Muscle layer of colon (tissue), 2 donors: ENCODE data around the gene DMC1.
"Not testable (repeated sequence)": the region's sequence is repeated elsewhere in the genome, so short reads cannot be mapped to it uniquely, and the experiment has no call there.

Experiments
- H3K27ac ChIP-seq: one replicate; pipeline ENCODE4 v1.7.0; 2013; ENCODE audit warnings: low read depth, mild to moderate bottlenecking, low read length, moderate library complexity
- H3K27me3 ChIP-seq, 2 donors: one replicate each; pipeline ENCODE4 v1.7.0; 2013; ENCODE audit warnings: low read length in 2 of 2, mild to moderate bottlenecking in 2 of 2; ENCODE audit not compliant: insufficient read depth in 2 of 2, control insufficient read depth in 1 of 2
- H3K36me3 ChIP-seq: one replicate; pipeline ENCODE4 v1.7.0; 2013; ENCODE audit warnings: mild to moderate bottlenecking, low read length; ENCODE audit not compliant: insufficient read depth
- H3K4me1 ChIP-seq: one replicate; pipeline ENCODE4 v1.7.0; 2013; ENCODE audit warnings: mild to moderate bottlenecking, low read length; ENCODE audit not compliant: insufficient read depth
- H3K4me3 ChIP-seq, 2 donors: one replicate each; pipeline ENCODE4 v1.7.0; 2013; ENCODE audit warnings: low read length in 2 of 2, low read depth in 1 of 2, mild to moderate bottlenecking in 1 of 2, moderate library complexity in 1 of 2
- H3K9ac ChIP-seq: one replicate; pipeline ENCODE4 v1.7.0; 2013; ENCODE audit warnings: low read length
- H3K9me3 ChIP-seq: one replicate; pipeline ENCODE4 v1.7.0; 2013; ENCODE audit warnings: mild to moderate bottlenecking, low read length
- donor health status: abdominal sarcoma.
- donor health status: Adenocarcinoma of cecum.

Gene DMC1

DNA sequence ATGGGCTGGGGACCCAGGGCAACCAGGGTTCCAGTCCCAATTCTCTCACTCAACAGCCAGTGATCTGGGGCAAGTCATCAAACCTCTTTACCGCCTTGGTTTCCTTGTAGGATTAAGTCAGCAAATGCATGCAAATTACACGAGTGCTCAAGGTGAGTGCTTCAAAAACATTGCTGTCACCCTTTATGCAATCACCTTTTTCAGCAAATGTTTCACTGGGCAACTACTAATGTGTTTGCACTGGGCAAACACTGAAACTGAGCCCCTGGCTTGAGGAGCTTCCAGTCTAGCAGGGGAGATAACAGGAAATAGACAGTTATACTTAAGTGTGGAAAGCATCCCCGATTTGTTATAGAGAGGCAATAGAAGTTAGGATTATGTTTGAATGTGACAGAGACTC lies 37.7 kb upstream of the DMC1 start:
- no peaks in the 10 kb centered on the region for H3K27me3 ChIP-seq
- no peaks in the 10 kb centered on the region for H3K4me1 ChIP-seq
- no peaks in the 10 kb centered on the region for H3K9me3 ChIP-seq
- H3K27ac ChIP-seq, result no peak overlapping the region
- no peak overlapping the region for H3K9ac ChIP-seq
- no peak overlapping the region for H3K4me3 ChIP-seq
- no peaks in the 10 kb centered on the region for H3K36me3 ChIP-seq

DNA sequence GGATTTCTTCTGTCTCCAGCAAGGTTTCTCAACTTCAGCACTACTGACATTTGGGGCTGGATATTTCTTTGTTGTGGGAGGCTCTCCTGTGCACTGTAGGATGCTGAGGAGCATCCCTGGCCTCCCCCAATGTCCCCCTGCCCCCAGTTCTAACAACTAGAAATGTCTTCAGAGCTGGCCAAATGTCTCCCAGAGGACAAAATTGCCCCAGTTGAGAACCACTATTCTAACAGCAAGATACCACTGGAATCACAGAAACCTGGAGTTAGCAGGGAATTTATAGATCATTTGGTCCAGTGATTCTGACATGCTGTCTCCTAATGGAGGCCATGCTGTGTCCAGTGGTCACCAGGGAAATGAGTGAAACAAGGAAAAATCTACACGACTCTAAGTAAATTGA lies 32.2 kb upstream of the DMC1 start:
- Histone ChIP-seq H3K4me1 (no peaks in the 10 kb centered on the region), H3K4me3 (no peak overlapping the region), H3K9me3 (no peaks in the 10 kb centered on the region), H3K36me3 (no peaks in the 10 kb centered on the region), H3K27ac (no peak overlapping the region), H3K9ac (no peak overlapping the region), H3K27me3 (no peaks in the 10 kb centered on the region)

DNA sequence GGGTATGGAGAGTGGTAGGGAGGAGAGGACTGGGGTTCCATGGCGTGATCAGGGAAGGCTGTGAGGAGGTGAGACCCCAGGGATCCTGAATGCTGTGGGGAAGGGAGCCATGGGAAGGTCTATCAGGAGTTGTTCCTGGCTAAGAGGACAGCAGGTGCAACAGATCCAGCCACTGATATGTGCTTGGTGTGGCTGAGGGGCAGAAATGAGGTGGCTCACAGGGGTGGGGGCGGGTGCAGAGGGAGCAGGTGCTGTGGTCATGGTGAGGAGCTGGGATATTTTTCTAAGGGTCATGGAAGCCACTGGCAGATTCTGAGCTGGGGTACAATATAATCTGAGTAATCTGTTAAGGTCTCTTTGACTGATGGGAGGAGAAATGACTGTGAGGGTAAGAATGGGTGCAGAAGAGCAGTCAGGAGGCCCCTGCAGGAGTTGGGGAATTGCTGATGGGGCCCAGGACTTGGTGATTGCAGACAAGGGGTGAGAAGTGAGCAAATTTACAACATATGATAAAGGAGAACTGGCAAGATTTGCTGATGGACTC lies 31.3 kb upstream of the DMC1 start:
- Histone ChIP-seq H3K27ac (no peak overlapping the region), H3K4me3 (no peak overlapping the region), H3K27me3 (no peaks in the 10 kb centered on the region), H3K36me3 (no peaks in the 10 kb centered on the region), H3K9ac (no peak overlapping the region), H3K4me1 (no peaks in the 10 kb centered on the region), H3K9me3 (no peaks in the 10 kb centered on the region)

DNA sequence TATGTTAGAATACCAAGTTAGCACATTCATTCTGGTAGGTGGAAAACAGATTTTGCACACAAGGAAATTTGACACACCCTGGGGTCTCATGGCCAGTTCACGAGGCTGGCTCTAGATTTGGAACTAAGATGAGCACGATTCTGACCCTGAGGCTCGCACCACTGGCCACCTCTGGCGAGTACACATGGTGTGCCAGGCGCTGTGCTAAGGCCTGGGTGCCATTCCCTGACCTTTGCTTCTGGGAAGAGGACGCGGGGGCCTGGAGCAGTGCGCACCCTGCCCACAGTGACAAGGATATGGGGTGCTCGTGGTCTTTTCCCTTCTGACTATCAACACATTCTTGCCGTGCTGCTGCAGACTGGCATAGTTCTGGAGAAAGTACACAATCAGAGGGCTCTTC lies 29.5 kb upstream of the DMC1 start:
- Histone ChIP-seq H3K4me1 (no peaks in the 10 kb centered on the region), H3K9me3 (no peaks in the 10 kb centered on the region), H3K9ac (no peak overlapping the region), H3K27ac (no peak overlapping the region), H3K4me3 (no peak overlapping the region), H3K36me3 (no peaks in the 10 kb centered on the region), H3K27me3 (no peaks in the 10 kb centered on the region)

DNA sequence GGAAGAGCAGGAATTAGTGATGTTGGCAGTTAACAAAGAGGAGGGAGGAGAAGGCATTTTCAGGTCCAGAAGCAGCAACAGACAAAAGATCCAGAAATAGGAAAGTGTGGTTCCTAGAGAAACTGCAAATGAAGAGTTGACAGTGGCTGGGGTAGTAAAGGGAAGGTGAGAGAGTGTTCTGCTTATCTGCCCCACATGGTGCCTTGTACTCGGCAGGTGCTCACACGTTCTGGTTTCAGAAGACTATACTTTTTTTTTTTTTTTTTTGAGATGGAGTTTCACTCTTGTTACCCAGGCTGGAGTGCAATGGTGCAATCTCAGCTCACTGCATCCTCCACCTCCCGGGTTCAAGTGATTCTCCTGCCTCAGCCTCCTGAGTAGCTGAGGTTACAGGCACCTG lies 12.9 kb upstream of the DMC1 start:
- not testable (repeated sequence) for H3K4me1 ChIP-seq, H3K36me3 ChIP-seq, H3K4me3 ChIP-seq, H3K27ac ChIP-seq, H3K27me3 ChIP-seq, H3K9ac ChIP-seq, H3K9me3 ChIP-seq

DNA sequence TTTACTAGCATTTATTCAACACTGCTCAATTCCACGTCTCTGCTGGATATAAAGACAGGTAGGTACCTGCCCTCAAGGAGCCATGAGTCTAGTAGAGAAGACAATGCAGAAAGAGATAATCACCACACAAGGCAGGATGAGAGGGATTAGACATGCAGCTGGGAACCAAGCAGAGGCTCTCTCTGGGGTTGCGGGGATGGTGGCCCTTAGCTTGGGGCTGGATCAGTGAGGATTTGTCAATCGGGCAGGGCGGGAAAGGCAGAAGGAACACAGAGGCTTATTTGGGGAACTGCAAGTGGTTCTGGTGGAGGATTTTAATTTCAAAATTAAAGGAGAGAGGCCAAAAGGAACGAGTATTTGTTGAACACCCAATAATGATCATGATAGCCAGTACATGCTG lies 8.5 kb upstream of the DMC1 start:
- Histone ChIP-seq H3K27me3 (no peaks in the 10 kb centered on the region), H3K4me1 (no peaks in the 10 kb centered on the region), H3K9me3 (no peaks in the 10 kb centered on the region)

DNA sequence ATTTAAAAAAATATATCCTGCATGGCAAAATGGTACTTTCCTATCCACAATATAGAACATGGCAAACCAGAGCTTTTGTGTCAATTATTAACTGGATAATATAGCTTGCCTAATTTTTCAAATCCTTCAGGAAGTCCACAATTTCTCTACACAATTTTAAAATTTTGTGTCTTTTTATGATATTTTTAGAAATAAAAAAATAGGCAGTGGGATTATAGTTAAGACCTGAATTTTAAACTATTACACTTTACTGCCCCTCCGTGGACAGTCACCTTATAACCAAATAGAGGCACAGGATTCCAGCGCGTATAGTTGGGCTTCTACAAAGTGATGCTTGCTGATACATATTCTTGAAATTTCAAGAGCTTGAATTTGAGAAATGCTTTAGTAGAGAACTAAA lies 2.1 kb upstream of the DMC1 start:
- H3K4me1 ChIP-seq, result peaks cover 7% of the 10 kb centered on the region
- no peak overlapping the region for H3K9ac ChIP-seq
- H3K9me3 ChIP-seq, result no peaks in the 10 kb centered on the region
- H3K27me3 ChIP-seq, result no peaks in the 10 kb centered on the region
- H3K27ac ChIP-seq, result no peak overlapping the region
- H3K36me3 ChIP-seq, result no peaks in the 10 kb centered on the region
- no peak overlapping the region for H3K4me3 ChIP-seq

More for the DNA sequence above, 8.5 kb upstream of the DMC1 start:
- no peak overlapping the region for H3K27ac ChIP-seq
- H3K9ac ChIP-seq, result no peak overlapping the region
- H3K4me3 ChIP-seq, result no peak overlapping the region
- H3K36me3 ChIP-seq, result no peaks in the 10 kb centered on the region

DNA sequence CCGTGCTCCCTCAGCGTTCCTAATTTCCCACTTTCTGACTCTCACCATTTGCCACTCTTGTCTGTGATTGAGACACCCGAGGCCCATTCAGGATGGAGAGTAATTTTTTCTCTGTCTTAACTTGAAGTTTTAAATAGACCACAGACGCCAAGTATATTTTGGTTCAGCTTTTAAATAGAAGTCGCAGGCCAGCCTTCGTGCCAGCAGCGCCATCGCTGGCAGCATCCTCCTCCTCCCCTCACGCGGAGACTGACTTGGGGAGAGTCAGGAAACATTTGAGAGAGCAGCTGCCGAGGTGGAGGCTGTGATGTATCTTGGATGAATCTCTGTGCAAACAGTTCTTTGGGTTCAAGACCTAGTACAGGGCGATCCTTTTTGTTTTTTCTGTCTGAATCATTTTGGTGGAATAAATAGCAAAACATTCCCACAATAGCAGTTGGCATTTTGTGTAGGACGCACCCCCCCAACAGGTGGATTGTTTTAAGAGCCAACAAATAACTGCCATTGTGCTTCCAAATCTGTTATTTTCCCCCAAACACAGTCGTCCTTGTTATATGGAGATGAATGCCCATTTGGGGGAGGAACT lies 889 bp upstream of the DMC1 start:
- Histone ChIP-seq H3K9me3 (no peaks in the 10 kb centered on the region), H3K4me1 (peaks cover 7% of the 10 kb centered on the region), H3K27me3 (no peaks in the 10 kb centered on the region), H3K36me3 (no peaks in the 10 kb centered on the region), H3K9ac (peak overlapping the region; percentile 34), H3K27ac (peak overlapping the region; percentile 76), H3K4me3 (peak overlapping the region; percentile 71 to 72)

DNA sequence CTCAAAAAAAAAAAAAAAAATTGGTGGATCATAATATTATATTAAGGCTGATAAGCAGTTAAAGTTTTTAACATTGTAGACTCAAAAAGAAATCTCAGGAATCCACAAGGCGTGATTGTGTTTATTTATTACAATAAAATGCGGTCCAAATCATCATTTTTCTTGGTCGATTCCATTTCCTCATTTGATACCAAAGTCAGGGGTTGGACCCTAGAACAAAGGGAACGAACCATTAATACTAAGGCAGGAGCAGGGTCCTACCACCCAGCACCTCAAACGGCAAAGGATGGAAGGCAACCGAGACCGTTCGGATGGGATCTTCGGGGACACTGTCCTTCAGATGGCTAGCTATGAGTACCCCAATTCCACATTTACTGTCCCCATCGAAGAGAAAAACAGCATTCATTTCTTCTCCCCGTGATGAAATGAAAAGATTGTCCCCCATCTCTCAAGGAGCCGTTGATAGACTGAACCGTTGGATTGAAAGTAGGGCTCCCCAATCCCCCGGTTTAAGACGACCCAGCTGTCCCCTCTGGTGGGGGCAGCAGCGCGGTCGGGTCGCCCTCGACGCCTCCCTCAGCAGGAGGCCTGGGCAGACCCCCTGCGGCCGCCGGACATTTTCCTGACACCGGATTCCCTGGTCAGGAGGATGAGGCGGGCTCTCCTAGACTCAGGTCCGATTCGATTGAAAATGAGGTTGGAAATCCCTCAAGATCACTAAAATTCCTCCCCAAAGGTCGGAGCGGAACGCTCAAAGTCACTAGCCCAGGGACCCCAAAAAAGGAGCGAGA lies 607 bp downstream of the DMC1 start:
- H3K4me1 ChIP-seq, result peaks cover 7% of the 10 kb centered on the region
- peak overlapping the region; percentile 69 to 70 for H3K4me3 ChIP-seq
- H3K36me3 ChIP-seq, result no peaks in the 10 kb centered on the region
- H3K27ac ChIP-seq, result peak overlapping the region; percentile 56
- no peaks in the 10 kb centered on the region for H3K9me3 ChIP-seq
- peak overlapping the region; percentile 40 for H3K9ac ChIP-seq
- H3K27me3 ChIP-seq, result no peaks in the 10 kb centered on the region

DNA sequence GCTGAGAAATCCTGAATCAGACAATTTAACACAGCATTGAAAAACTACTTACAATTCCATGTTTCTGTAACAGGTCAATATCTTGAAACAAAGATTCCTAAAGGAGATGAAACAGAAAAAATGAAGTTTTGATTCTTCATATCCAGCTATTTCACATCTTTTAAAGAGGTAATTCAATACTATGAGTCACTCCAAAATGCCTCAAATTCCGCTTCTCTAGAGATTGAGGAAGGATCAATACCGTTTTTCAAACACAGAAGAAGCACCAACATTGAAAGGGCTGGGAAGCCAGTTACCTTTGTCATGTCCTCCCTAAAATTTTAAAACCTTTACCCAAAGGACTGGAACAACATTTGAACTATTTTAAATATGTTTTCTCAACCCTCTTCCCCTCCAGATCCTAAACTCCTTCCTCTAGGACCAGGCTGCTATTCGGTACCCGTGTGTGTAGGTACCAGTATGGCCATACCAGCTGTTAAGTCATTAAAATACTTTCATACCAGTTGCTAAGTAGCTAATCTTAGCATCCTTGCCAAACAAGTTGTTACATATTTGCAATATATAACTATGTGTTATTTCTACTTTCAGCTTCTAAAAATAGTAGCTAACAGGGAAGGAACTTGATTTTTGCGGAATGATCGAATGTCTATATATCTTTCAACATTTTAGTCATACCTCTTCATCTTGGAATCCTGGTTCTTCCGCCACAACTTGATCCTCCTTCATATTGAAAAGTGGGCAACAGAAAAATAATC lies 2.3 kb downstream of the DMC1 start:
- no peak overlapping the region for H3K9ac ChIP-seq
- H3K27ac ChIP-seq, result no peak overlapping the region
- no peaks in the 10 kb centered on the region for H3K36me3 ChIP-seq

DNA sequence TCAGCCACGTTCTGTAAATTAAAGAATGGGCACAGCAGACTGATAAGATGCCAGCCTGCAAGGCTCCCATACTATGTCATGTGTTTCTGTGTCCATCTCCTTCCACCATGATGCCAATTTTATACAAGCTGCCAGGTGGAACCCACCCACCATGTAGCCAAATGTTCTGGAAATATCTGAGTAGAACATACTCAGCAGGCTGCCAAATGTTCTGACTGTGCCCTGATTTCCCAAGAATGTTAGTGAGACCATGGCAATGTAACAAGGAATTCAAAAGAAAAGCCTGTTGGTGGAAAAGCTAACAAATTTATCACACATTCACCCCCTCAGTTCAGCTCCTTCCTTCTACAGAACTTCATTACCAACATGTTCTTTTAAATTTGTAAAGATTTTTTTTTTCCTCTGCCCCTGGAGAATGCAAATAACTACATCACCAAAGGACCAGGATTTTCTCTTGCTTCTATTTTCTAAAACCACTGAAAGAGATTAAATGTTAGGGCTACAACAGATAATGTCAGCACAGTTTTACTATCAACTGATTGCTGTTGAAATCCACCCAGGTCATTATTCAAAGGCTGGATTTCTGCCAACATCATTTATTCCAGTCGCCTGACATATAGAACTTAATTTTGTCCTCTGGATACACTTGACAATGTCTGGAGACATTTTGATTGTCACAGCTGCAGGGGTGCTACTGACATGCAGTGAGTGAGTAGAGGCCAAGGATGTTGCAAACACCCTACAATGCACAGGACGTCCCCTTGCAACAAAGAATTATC lies 3.1 kb downstream of the DMC1 start:
- Histone ChIP-seq H3K27me3 (no peaks in the 10 kb centered on the region), H3K9me3 (no peaks in the 10 kb centered on the region), H3K36me3 (no peaks in the 10 kb centered on the region), H3K9ac (no peak overlapping the region), H3K4me3 (no peak overlapping the region), H3K27ac (no peak overlapping the region), H3K4me1 (peaks cover 7% of the 10 kb centered on the region)

More for the DNA sequence above, 2.3 kb downstream of the DMC1 start:
- Histone ChIP-seq H3K9me3 (no peaks in the 10 kb centered on the region), H3K4me1 (peaks cover 7% of the 10 kb centered on the region), H3K4me3 (no peak overlapping the region), H3K27me3 (no peaks in the 10 kb centered on the region)
